K562 (cell line): ENCODE results near the gene PRPF8. TPM values are rescaled to one million over a fixed set of nuclear protein-coding genes. Genes with fewer than 3 reads are reported as not detected.
A peak's percentile ranks its signal among the peaks of the same experiment; 100 is the strongest.

Source experiments
- EP400 ChIP-seq: fragments of 450-650 bp; IDR thresholded peaks from 2 replicates; pipeline ENCODE4 v1.6.1; 2017; ENCODE audit warnings: antibody characterized with exemption, mild to moderate bottlenecking, moderate library complexity
- ETV5 ChIP-seq: sonication (generic); formaldehyde crosslinking; IDR thresholded peaks from 2 replicates; pipeline ENCODE4 v1.4.0; 2020; ENCODE audit warnings: low read depth, mild to moderate bottlenecking, missing genetic modification reagents
- FOXM1 ChIP-seq, 2 experiments: fragments of 450-650 bp in 1 of 2; sonication (generic) in 1 of 2; formaldehyde crosslinking in 1 of 2; IDR thresholded peaks; 2 replicates each; pipeline versions ENCODE4 v1.6.1 to v1.9.0; 2017 to 2022; ENCODE audit warnings: low read depth in 2 of 2, mild to moderate bottlenecking in 2 of 2, missing genetic modification reagents in 1 of 2, moderate library complexity in 1 of 2
- GABPA ChIP-seq: fragments of 200-800 bp; sonication (Bioruptor generic); conservative IDR thresholded peaks from 2 replicates; pipeline ENCODE4 v1.6.1; 2016; ENCODE audit warnings: low read depth, missing genetic modification characterization, missing compliant biosample characterization
- KDM1A ChIP-seq, 2 experiments: fragments of 450-650 bp; IDR thresholded peaks; 2 replicates each; pipeline ENCODE4 v1.6.1; 2016; ENCODE audit warnings: mild to moderate bottlenecking in 2 of 2
- NFIC ChIP-seq: fragments of 450-650 bp; IDR thresholded peaks from 2 replicates; pipeline ENCODE4 v1.6.1; 2017; ENCODE audit warnings: mild to moderate bottlenecking, inconsistent platforms
- OTX1 ChIP-seq: fragments of 450-650 bp; formaldehyde crosslinking; IDR thresholded peaks from 2 replicates; pipeline ENCODE4 v1.4.0; 2022; ENCODE audit warnings: mild to moderate bottlenecking
- PCBP2 ChIP-seq: fragments of 200-400 bp; formaldehyde crosslinking; IDR thresholded peaks from 2 replicates; pipeline ENCODE4 v1.6.1; 2018; ENCODE audit warnings: low read length, low read depth, mild to moderate bottlenecking, moderate library complexity; ENCODE audit not compliant: poor library complexity, severe bottlenecking
- POLR2A ChIP-seq: fragments of 450-650 bp; conservative IDR thresholded peaks from 2 replicates; pipeline ENCODE4 v1.6.1; 2016
- POLR2B ChIP-seq: fragments of 450-650 bp; IDR thresholded peaks from 2 replicates; pipeline ENCODE4 v1.6.1; 2018; ENCODE audit warnings: low read depth; ENCODE audit not compliant: partially characterized antibody
- RBM22 ChIP-seq: fragments of 200-400 bp; formaldehyde crosslinking; IDR thresholded peaks from 2 replicates; pipeline ENCODE4 v1.6.1; 2018; ENCODE audit warnings: low read length, low read depth; ENCODE audit not compliant: poor library complexity, severe bottlenecking
- SMARCA4 ChIP-seq: fragments of 450-650 bp; IDR thresholded peaks from 2 replicates; pipeline ENCODE4 v1.6.1; 2016
- SMARCC2 ChIP-seq: fragments of 450-650 bp; IDR thresholded peaks from 2 replicates; pipeline ENCODE4 v1.6.1; 2017; ENCODE audit warnings: antibody characterized with exemption, moderate library complexity, mild to moderate bottlenecking, low read depth
- TAF1 ChIP-seq: IDR thresholded peaks from 2 replicates; pipeline ENCODE4 v1.6.1; 2011; ENCODE audit warnings: mild to moderate bottlenecking, low read length, moderate library complexity; ENCODE audit not compliant: insufficient read depth, control insufficient read depth, severe bottlenecking; ENCODE audit errors: extremely low read depth
- TAF9B ChIP-seq: fragments of 450-650 bp; IDR thresholded peaks from 2 replicates; pipeline ENCODE4 v1.6.1; 2018; ENCODE audit warnings: mild to moderate bottlenecking; ENCODE audit not compliant: partially characterized antibody
- THAP12 ChIP-seq: fragments of 250-450 bp; sonication (Bioruptor Pico); IDR thresholded peaks from 2 replicates; pipeline ENCODE4 v1.9.0; 2021; ENCODE audit warnings: mild to moderate bottlenecking, inconsistent platforms
- ZBTB2 ChIP-seq: fragments of 450-650 bp; IDR thresholded peaks from 2 replicates; pipeline ENCODE4 v1.6.1; 2016; ENCODE audit warnings: antibody characterized with exemption
- ZNF124 ChIP-seq: sonication (generic); formaldehyde crosslinking; IDR thresholded peaks from 2 replicates; pipeline ENCODE4 v1.8.1; 2022; ENCODE audit warnings: missing genetic modification reagents
- ZNF445 ChIP-seq: fragments of 250-450 bp; sonication (Bioruptor Pico); IDR thresholded peaks from 2 replicates; pipeline ENCODE4 v1.4.0; 2020; ENCODE audit warnings: low read depth, mild to moderate bottlenecking, moderate library complexity
- ZNF766 ChIP-seq: fragments of 200-800 bp; sonication (Bioruptor generic); conservative IDR thresholded peaks from 2 replicates; pipeline ENCODE4 v1.6.1; 2016; ENCODE audit warnings: missing genetic modification characterization, missing compliant biosample characterization
- polyA plus RNA-seq, 8 experiments: library from polyadenylated mRNA; depleted of rRNA in 4 of 8; stranded (reverse) in 5 of 8; unstranded in 3 of 8; fragments of >200 nt; fragmentation: Nextera tagmentation in 2 of 8; fragmentation: Illumina TruSeq in 1 of 8; extraction: Ambion mirVana in 2 of 8; extraction: Trizol in 1 of 8; gene quantifications; 2 replicates each; pipeline versions ENCODE4 v1.2.1 to v1.2.3, GENCODE V29; 2011 to 2014; ENCODE audit warnings: inconsistent platforms in 1 of 8, missing spikeins in 1 of 8
- total RNA-seq, 7 experiments: library from RNA; depleted of rRNA in 6 of 7; stranded (reverse); fragments of >200 nt in 6 of 7; fragmentation: Illumina TruSeq in 2 of 7; extraction: Trizol in 2 of 7; gene quantifications; 2 replicates each; pipeline versions ENCODE4 v1.2.1 to v1.2.3, GENCODE V29; 2011 to 2021; ENCODE audit warnings: low replicate concordance in 1 of 7
- TF ChIP-seq, protein P1 (sequence below): sonication (generic); formaldehyde crosslinking; IDR thresholded peaks from 2 replicates; pipeline ENCODE4 v1.8.0; 2022; ENCODE audit warnings: missing genetic modification reagents, mild to moderate bottlenecking, moderate library complexity, borderline replicate concordance

The PRPF8 gene
- total and polyA plus RNA-seq, 9 of the 15 experiments (the other 6 are each of a cell fraction or from before 2014, with no cell fraction given) = 64.3 to 294 (median 85.9) TPM

- TF ChIP-seq ETV5 (CRISPR knock-in tag) (peak; percentile 94), RBM22 (no peak), FOXM1 (IDR thresholded peaks at IDR 0.05; ENCODE audit: low read depth) (peak; percentile 45; the same call in 1 of the 2 replicates), FOXM1 (CRISPR knock-in tag; IDR thresholded peaks at IDR 0.05; ENCODE audit: low read depth) (no peak), ZNF766 (peak; percentile 68; the same call in 1 of the 2 replicates), SMARCA4 (peak; percentile 81), POLR2A (peak; percentile 56), ZBTB2 (peak; percentile 56; the same call in 1 of the 2 replicates), TAF1 (peak; percentile 62), TAF9B (peak; percentile 62), SMARCC2 (no peak), ZNF124 (CRISPR knock-in tag) (no peak), NFIC (peak; percentile 74), PCBP2 (no peak), ZNF445 (no peak), GABPA (tag) (peak; percentile 69; the same call in 1 of the 2 replicates), THAP12 (0 out of 2 replicates have a peak, but pooled peaks have one; percentile 8), POLR2B (peak; percentile 29), OTX1 (CRISPR knock-in tag) (peak; percentile 84), KDM1A (IDR thresholded peaks at IDR 0.05) (peak; percentile 27 to 31; a peak in 1 of 4 replicates), EP400 (peak; percentile 78)
- TF ChIP-seq, protein P1, sequence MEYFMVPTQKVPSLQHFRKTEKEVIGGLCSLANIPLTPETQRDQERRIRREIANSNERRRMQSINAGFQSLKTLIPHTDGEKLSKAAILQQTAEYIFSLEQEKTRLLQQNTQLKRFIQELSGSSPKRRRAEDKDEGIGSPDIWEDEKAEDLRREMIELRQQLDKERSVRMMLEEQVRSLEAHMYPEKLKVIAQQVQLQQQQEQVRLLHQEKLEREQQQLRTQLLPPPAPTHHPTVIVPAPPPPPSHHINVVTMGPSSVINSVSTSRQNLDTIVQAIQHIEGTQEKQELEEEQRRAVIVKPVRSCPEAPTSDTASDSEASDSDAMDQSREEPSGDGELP (CRISPR knock-in tag) = peak; percentile 76
These were observed 34.7 kb downstream of the PRPF8 start, which contains the start of gene RILP (continued) for GRCh38 chr17:1649844-1650501.
